ENCODE data around the gene JARID2.

JARID2 gene

GRCh38 chr6:15232836-15233510 is 12.9 kb upstream of the JARID2 start:
- H3K4me3 ChIP-seq (ENCODE audit: low read length), result no peak overlapping the region
- no peak overlapping the region for H2AFZ ChIP-seq (ENCODE audit: low read length)

GRCh38 chr6:15234068-15234758 is 11.7 kb upstream of the JARID2 start:
- Histone ChIP-seq H3F3A (ENCODE audit: insufficient read depth, low read length) (no peaks in the 10 kb centered on the region), H3K9me2 (replicated peaks; ENCODE audit: insufficient read depth, low read length) (no peaks in the 10 kb centered on the region), H3K27ac (ENCODE audit: low read length) (no peak overlapping the region), H3K4me1 (ENCODE audit: low read length) (no peaks in the 10 kb centered on the region), H2AFZ (ENCODE audit: low read length) (no peak overlapping the region), H3K4me2 (ENCODE audit: low read depth, low read length) (no peak overlapping the region), H3K4me3 (ENCODE audit: low read length) (no peak overlapping the region), H3K36me3 (replicated peaks; ENCODE audit: insufficient read depth, low read length) (no peaks in the 10 kb centered on the region), H4K20me1 (ENCODE audit: insufficient read depth, low read length) (no peaks in the 10 kb centered on the region), H3K79me2 (ENCODE audit: low read length) (no peaks in the 10 kb centered on the region), H3K9ac (ENCODE audit: low read length) (no peak overlapping the region), H3K9me3 (replicated peaks; ENCODE audit: insufficient read depth, low read length) (no peaks in the 10 kb centered on the region), H3K27me3 (replicated peaks; ENCODE audit: insufficient read depth, low read length) (no peaks in the 10 kb centered on the region)
- no peak for TF ChIP-seq EZH2phosphoT487 (IDR thresholded peaks at IDR 0.05; ENCODE audit: low read length)
- DNase-seq, result no peak

More at GRCh38 chr6:15232836-15233510, 12.9 kb upstream of the JARID2 start:
- H3K4me2 ChIP-seq (ENCODE audit: low read depth, low read length), result no peak overlapping the region
- H3K79me2 ChIP-seq (ENCODE audit: low read length), result no peaks in the 10 kb centered on the region
- no peak overlapping the region for H3K9ac ChIP-seq (ENCODE audit: low read length)
- no peaks in the 10 kb centered on the region for H3K9me2 ChIP-seq (replicated peaks; ENCODE audit: insufficient read depth, low read length)
- no peaks in the 10 kb centered on the region for H3K27me3 ChIP-seq (replicated peaks; ENCODE audit: insufficient read depth, low read length)
- H3K9me3 ChIP-seq (replicated peaks; ENCODE audit: insufficient read depth, low read length), result no peaks in the 10 kb centered on the region
- H3K36me3 ChIP-seq (replicated peaks; ENCODE audit: insufficient read depth, low read length), result no peaks in the 10 kb centered on the region
- no peaks in the 10 kb centered on the region for H3F3A ChIP-seq (ENCODE audit: insufficient read depth, low read length)
- no peak overlapping the region for H3K27ac ChIP-seq (ENCODE audit: low read length)
- H4K20me1 ChIP-seq (ENCODE audit: insufficient read depth, low read length), result no peaks in the 10 kb centered on the region
- H3K4me1 ChIP-seq (ENCODE audit: low read length), result no peaks in the 10 kb centered on the region
- DNase-seq, result no peak
- TF ChIP-seq CTCF (IDR thresholded peaks at IDR 0.05; ENCODE audit: low read length) (no peak), EZH2 (optimal IDR thresholded peaks at IDR 0.05; ENCODE audit: low read depth, low read length) (no peak), EZH2phosphoT487 (IDR thresholded peaks at IDR 0.05; ENCODE audit: low read length) (no peak)

GRCh38 chr6:15239616-15240364 is 6.1 kb upstream of the JARID2 start:
- H3K36me3 ChIP-seq (replicated peaks; ENCODE audit: insufficient read depth, low read length), result no peaks in the 10 kb centered on the region
- TF ChIP-seq EZH2phosphoT487 (IDR thresholded peaks at IDR 0.05; ENCODE audit: low read length), result no peak
- TF ChIP-seq EZH2 (optimal IDR thresholded peaks at IDR 0.05; ENCODE audit: low read depth, low read length), result no peak
- no peak for TF ChIP-seq CTCF (IDR thresholded peaks at IDR 0.05; ENCODE audit: low read length)
- H3F3A ChIP-seq (ENCODE audit: insufficient read depth, low read length), result no peaks in the 10 kb centered on the region
- H3K9ac ChIP-seq (ENCODE audit: low read length), result no peak overlapping the region
- no peak overlapping the region for H2AFZ ChIP-seq (ENCODE audit: low read length)
- H3K27ac ChIP-seq (ENCODE audit: low read length), result no peak overlapping the region
- no peak for DNase-seq
- H3K27me3 ChIP-seq (replicated peaks; ENCODE audit: insufficient read depth, low read length), result no peaks in the 10 kb centered on the region
- H3K9me2 ChIP-seq (replicated peaks; ENCODE audit: insufficient read depth, low read length), result no peaks in the 10 kb centered on the region
- no peak overlapping the region for H3K4me3 ChIP-seq (ENCODE audit: low read length)
- H3K79me2 ChIP-seq (ENCODE audit: low read length), result no peaks in the 10 kb centered on the region
- H3K9me3 ChIP-seq (replicated peaks; ENCODE audit: insufficient read depth, low read length), result no peaks in the 10 kb centered on the region
- no peaks in the 10 kb centered on the region for H3K4me1 ChIP-seq (ENCODE audit: low read length)
- H3K4me2 ChIP-seq (ENCODE audit: low read depth, low read length), result no peak overlapping the region
- H4K20me1 ChIP-seq (ENCODE audit: insufficient read depth, low read length), result no peaks in the 10 kb centered on the region
